GM18508 (cell line): ENCODE data around the gene ZBTB16.

Source experiments
- ATAC-seq: cut with Tn5 transposase; IDR thresholded peaks from one replicate; pipeline ENCODE4 v1.9.1; 2021; ENCODE audit warnings: moderate number of reproducible peaks; ENCODE audit not compliant: insufficient read depth, unreplicated experiment

Gene ZBTB16

DNA sequence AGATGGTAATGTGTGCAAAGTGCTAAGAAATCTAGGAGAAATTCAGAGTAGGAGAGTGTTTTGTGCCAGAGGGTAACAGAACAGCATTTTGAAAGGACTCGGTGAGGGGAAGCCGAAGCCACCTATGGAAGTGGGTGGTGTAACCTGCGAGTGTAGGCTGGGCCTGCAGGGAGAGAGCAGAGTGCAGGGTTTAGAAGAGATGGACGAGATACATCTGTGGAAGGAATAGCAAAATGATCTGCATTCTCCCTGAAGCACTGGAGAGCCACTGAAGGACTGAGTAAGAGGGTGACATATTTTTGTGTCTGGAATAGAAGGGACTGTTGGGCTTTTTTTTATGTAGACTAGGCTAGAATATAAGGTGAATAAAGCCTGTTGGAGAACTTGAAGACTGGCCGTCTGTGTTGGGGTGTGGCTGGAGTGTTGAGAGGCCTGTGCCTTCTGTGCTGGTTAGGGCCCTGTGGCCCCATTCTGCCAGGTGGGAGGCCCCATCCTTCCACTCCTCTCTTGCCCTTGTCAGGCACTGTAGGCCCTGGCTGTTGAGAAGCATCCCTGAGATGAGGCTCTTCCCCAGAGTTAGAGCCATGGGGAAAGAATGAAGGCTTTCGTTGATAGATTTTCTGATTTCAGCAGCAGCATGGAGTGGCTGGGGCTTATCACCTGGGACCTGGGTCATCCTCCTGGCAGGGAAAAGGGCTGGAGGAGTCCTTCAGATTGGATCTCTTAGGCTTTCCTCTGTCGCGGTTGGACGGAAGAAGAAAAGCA is 102.2 kb downstream of the ZBTB16 start:
- ATAC-seq, result no peak

GRCh38 chr11:114162719-114163123 is 103.2 kb downstream of the ZBTB16 start:
- no peak for ATAC-seq

DNA sequence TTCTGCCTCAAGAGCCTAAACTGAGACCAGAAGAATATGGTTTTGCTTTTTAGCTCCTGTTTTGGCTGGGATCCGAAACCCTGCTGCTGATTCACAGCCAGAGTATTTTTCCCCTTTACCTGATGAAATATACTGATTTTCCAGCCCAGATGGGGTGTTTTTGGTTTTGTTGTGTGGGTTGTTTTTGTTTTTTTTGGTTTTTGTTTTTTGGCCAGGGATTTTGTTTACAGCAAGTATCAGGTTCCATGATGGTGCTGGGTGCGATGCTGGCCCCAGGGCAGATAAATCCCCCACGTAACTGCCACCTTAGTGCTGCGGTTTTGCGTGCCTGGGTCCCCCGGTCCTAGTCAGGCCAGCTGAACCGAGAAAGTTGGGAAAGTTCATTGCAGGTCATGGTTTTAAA is 103.7 kb downstream of the ZBTB16 start:
- no peak for ATAC-seq

DNA sequence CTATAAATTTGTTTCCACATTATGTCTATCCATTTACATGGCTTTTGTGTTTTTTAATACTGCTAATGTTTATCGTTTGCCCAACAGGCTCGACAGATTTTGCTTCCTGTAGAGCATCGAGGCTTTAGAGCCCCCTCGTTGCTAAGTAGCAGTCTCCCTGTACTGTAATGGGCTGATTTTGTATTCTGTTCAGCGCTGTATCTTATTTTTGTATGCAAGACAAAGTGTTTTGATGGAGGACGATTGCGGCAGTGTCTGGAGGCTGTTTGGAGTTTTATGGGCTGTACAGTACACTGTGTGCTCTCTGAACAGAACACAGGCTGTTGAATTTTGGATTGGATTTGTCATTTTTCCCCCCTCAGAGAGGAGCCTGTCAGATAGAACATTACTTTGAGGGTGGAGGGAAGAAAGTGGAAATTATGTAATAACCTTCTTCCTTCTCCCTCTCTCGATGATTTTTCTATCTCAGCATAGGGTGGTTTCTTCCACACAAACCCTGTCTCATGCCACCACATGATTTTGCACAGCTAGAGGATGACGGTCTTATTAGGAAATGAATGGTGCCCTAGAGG is 104.4 kb downstream of the ZBTB16 start:
- no peak for ATAC-seq

DNA sequence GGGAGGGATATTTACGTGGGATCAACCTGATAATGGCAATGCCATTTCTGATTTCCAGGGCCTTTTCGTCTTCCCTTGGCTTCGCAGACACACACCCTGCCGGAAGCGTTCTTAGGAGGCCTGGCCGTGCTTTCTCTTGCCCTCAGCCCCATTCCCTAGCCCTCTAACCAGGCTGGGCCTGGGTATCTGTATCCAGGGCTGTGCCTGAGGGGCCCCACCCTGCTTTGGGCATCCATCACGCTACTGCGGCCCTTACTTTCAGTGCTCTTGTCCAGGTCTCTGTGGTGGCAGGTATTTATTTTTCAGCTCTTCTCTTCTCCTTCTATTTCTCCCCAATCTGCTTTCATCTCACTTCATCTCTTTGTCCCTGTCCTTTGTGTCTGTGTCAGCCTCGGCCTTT is 105.0 kb downstream of the ZBTB16 start:
- ATAC-seq, result no peak

DNA sequence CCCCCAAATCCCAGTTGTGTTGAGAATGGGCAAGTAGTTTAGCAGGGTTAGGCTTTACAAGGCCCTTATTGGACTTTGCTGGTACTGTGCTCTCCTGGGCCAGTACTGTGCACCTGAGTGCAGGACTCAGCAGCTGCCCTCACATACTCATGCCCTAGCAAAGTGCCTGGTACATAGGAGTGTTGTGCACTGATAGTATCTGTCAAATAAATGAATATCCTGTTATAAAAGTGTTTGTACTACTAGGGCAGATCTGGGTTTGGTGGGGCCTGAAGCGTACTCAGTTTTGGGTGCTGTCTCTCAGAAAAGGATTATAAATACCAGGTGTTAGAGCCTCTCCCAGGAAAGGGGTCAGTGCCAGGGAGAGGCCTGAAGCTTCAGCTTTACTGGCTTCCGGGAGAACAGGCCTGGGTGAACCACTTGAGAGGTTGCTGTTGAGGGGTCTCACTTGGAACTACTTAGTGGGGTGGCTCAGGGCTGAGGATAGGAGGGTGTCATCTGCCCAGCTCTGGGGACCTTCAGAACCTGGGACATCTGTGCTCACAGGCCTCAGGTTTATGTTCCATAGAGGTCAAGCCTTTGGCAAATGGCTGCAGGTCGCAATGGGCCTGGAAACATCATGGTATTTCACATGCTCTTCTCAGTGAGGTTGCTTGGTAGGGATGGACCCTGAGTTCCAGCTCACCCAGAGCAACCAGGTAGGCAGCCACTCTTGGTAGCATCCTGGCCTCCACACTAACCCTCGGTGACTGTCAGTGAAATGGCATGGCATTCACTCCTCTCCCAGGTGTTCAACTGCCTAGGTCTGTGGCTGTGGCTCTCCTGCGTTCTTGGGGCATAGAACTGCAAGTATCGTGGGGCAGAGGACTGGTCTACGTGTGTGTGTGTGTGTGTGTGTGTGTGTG is 106.1 kb downstream of the ZBTB16 start:
- ATAC-seq, result no peak

- no peak for ATAC-seq
Measured at GRCh38 chr11:114166362-114166761, 106.9 kb downstream of the ZBTB16 start.

DNA sequence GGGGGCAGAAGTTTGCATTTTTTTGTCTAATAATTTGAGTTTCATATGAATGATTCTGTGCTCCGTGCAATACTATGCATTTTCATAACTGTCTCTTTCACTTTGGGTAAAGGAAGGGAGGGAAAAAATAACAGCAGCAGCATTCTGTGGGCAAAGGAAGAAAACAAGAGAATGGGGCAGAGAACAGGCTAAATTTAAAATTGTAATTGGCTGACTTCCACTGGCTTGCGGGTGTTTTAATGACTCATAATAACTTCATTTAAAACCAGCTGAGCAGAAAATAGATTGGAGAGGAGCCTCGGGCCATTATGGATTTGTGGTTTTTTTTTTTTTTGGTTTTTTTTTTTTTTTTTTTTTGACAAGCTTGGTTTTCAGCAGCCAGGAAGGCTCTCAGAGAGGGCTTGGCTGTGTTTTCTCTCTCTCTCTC is 107.4 kb downstream of the ZBTB16 start:
- no peak for ATAC-seq

- no peak for ATAC-seq
Measured at GRCh38 chr11:114167355-114167754, 107.8 kb downstream of the ZBTB16 start.

DNA sequence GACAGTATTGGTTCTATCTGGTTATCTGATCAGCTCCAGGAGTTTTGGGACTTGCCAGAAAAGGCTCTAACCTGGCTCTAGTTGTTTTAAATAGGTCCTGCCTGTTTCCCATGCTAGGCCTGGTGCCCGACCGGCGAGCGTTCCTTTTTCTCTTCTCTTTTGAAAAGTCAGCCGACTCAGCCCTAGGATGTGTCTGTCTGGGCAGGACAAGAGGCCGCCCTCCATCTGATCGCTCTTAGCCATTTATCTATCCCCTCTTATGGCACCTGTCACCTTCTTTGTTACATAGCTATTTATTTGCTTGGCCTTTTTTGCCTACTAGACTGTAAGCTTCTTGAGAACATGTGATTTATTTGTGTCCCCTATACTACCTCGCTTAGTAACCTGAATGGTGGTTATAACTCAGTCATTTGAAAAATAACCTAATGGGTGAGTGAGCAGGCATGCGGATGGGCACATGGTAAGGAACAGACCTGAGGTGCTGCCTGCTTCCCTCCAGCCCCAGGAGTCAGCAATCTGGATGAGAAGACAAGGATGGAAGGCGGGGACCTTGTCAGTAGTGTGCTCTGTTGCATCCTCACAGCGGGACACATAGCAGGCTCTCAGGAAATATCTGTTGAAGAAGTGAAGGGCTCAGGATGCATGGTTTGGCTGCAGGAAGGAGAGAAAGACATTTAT is 108.4 kb downstream of the ZBTB16 start:
- ATAC-seq, result no peak

- no peak for ATAC-seq
Measured at GRCh38 chr11:114168691-114169090, 109.2 kb downstream of the ZBTB16 start.

DNA sequence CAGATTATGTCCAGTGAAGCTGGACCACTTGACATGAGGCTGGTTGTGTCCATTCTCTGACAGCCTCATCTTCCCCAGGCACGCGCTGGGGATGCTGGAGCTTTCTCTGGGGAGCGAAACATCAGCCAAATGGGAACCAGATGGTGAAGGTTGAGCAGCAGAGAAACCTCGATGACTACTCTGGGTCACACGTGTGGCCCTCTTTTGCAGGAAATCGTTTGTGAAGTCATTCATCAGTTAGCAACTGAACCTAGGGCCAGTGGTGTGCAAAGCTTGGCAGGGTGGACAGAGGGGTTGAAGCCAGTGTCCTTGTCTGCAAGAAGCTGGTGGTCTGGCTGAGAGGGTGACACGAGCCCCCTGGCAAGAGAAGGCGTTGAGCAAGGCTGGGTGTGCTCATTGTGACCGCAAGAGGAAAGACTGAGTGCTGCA is 109.8 kb downstream of the ZBTB16 start:
- ATAC-seq, result no peak

DNA sequence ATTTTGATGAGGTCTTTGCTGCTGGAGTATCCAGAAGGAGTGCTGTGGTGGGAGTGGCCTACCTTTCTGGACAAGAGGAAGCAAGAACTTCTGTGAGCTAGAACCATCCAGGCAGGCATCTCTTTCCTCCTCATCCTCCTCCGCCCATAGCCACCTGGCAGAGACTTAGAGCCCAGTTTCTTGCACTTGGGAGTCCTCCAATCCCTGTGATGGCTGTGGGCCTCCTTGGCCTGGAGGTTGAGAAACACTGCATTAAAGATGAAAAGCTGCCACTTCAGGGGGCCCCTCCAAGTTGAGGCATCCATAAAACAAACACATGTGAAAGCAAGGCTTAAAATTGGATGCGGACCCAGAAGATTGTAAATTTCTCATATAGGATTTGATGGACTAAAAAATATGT is 110.3 kb downstream of the ZBTB16 start:
- ATAC-seq, result no peak

DNA sequence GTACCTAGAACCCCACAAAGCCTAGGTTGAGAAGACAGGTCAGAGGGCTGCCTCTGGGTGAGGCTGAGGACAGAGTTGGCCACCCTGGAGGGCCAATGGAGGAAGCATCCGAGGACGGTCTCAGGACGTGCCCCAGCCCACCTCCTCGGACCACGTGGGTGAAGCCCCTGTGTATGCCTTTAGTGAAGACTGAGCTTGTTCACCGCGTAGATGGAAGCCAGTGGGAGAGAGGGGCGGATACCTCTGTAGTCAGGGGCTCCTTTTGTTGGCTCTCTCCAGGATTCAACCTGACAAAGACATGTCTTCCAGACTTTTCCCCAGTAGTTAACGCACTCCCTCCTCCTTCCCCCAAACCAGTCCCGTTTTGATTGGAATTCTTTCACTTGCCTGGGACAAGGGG is 110.7 kb downstream of the ZBTB16 start:
- no peak for ATAC-seq

- ATAC-seq, result no peak
Measured at GRCh38 chr11:114171257-114172054, 111.9 kb downstream of the ZBTB16 start.

- ATAC-seq, result no peak
Measured at GRCh38 chr11:114172055-114172861, 112.7 kb downstream of the ZBTB16 start.

- ATAC-seq, result no peak
Measured at GRCh38 chr11:114172871-114173444, 113.4 kb downstream of the ZBTB16 start.

GRCh38 chr11:114173843-114174242 is 114.3 kb downstream of the ZBTB16 start:
- ATAC-seq, result no peak
